CD4-positive, alpha-beta T cell treated with Interleukin-6 for 4 hours (primary cell): ENCODE results near the gene TMEM170A.

ENCODE experiments used
- DNase-seq: peaks from one replicate; pipeline ENCODE4 v3.0.0-alpha.2; 2020; ENCODE audit warnings: mixed read lengths

TMEM170A gene

GRCh38 chr16:75394941-75395340 lies 69.5 kb downstream of the TMEM170A start:
- no peak for DNase-seq
